ENCODE data around the gene DUOX1. TPM values are rescaled to one million over a fixed set of nuclear protein-coding genes. Genes with fewer than 3 reads are reported as not detected.
A peak's percentile ranks its signal among the peaks of the same experiment; 100 is the strongest.

Gene DUOX1
- total RNA-seq, 1 donor from 2014 or later, result 0.07 TPM

- no peak overlapping the region for H3K27ac ChIP-seq (ENCODE audit: low read depth, low read length)
- H3K4me3 ChIP-seq (ENCODE audit: insufficient read depth, low read depth, low read length), result no peak overlapping the region
- no peaks in the 10 kb centered on the region for H3K9me3 ChIP-seq (ENCODE audit: insufficient read depth, low read depth, low read length)
- TF ChIP-seq EZH2 (IDR thresholded peaks at IDR 0.05; ENCODE audit: insufficient read depth, low read length) (no peak), CTCF (IDR thresholded peaks at IDR 0.05; ENCODE audit: insufficient read depth, low read depth, low read length) (no peak)
- H3K79me2 ChIP-seq (ENCODE audit: insufficient read depth, low read length), result no peaks in the 10 kb centered on the region
- H2AFZ ChIP-seq (ENCODE audit: low read depth, low read length), result peak overlapping the region; percentile 18
- H3K4me1 ChIP-seq (ENCODE audit: insufficient read depth, low read length), result no peaks in the 10 kb centered on the region
- no peak for FAIRE-seq
- H3K36me3 ChIP-seq (ENCODE audit: insufficient read depth, low read length), result no peaks in the 10 kb centered on the region
- peaks cover 62% of the 10 kb centered on the region for H3K27me3 ChIP-seq (ENCODE audit: insufficient read depth, low read length)
- H3K27ac Mint-ChIP-seq (ENCODE audit: unreplicated experiment), result no peak overlapping the region
- no peaks in the 10 kb centered on the region for H4K20me1 ChIP-seq (ENCODE audit: insufficient read depth, low read length)
- peaks cover 1% of the 10 kb centered on the region for H3K9me3 Mint-ChIP-seq (ENCODE audit: unreplicated experiment)
- DNase-seq (ENCODE audit: low read depth), result no peak
- H3K36me3 Mint-ChIP-seq (ENCODE audit: low read depth, unreplicated experiment), result no peaks in the 10 kb centered on the region
- H3K27me3 Mint-ChIP-seq (ENCODE audit: low read depth, unreplicated experiment), result peaks cover 68% of the 10 kb centered on the region
- no peak overlapping the region for H3K9ac ChIP-seq (ENCODE audit: low read length)
- H3K4me1 Mint-ChIP-seq (ENCODE audit: low read depth, unreplicated experiment), result peaks cover 3% of the 10 kb centered on the region
- no peak overlapping the region for H3K4me2 ChIP-seq (ENCODE audit: low read length)
- H3K4me3 Mint-ChIP-seq (ENCODE audit: unreplicated experiment), result no peak overlapping the region
These were observed 13.8 kb upstream of the DUOX1 start for GRCh38 chr15:45116006-45116481.

- no peak overlapping the region for H3K9ac ChIP-seq (ENCODE audit: low read length)
- DNase-seq (ENCODE audit: low read depth), result no peak
- no peaks in the 10 kb centered on the region for H3K79me2 ChIP-seq (ENCODE audit: insufficient read depth, low read length)
- peaks cover 1% of the 10 kb centered on the region for H3K4me1 ChIP-seq (ENCODE audit: insufficient read depth, low read length)
- no peaks in the 10 kb centered on the region for H4K20me1 ChIP-seq (ENCODE audit: insufficient read depth, low read length)
- no peak overlapping the region for H3K4me3 Mint-ChIP-seq (ENCODE audit: unreplicated experiment)
- no peaks in the 10 kb centered on the region for H3K36me3 Mint-ChIP-seq (ENCODE audit: low read depth, unreplicated experiment)
- H3K4me1 Mint-ChIP-seq (ENCODE audit: low read depth, unreplicated experiment), result peaks cover 5% of the 10 kb centered on the region
- TF ChIP-seq EZH2 (IDR thresholded peaks at IDR 0.05; ENCODE audit: insufficient read depth, low read length), result peak; percentile 82
- TF ChIP-seq CTCF (IDR thresholded peaks at IDR 0.05; ENCODE audit: insufficient read depth, low read depth, low read length), result no peak
- H3K36me3 ChIP-seq (ENCODE audit: insufficient read depth, low read length), result no peaks in the 10 kb centered on the region
- no peak overlapping the region for H3K27ac Mint-ChIP-seq (ENCODE audit: unreplicated experiment)
- H3K27ac ChIP-seq (ENCODE audit: low read depth, low read length), result no peak overlapping the region
- H2AFZ ChIP-seq (ENCODE audit: low read depth, low read length), result peak overlapping the region; percentile 18
- H3K27me3 Mint-ChIP-seq (ENCODE audit: low read depth, unreplicated experiment), result peaks cover 68% of the 10 kb centered on the region
- H3K9me3 ChIP-seq (ENCODE audit: insufficient read depth, low read depth, low read length), result no peaks in the 10 kb centered on the region
- H3K9me3 Mint-ChIP-seq (ENCODE audit: unreplicated experiment), result peaks cover 1% of the 10 kb centered on the region
- H3K27me3 ChIP-seq (ENCODE audit: insufficient read depth, low read length), result peaks cover 61% of the 10 kb centered on the region
- no peak for FAIRE-seq
- no peak overlapping the region for H3K4me3 ChIP-seq (ENCODE audit: insufficient read depth, low read depth, low read length)
- H3K4me2 ChIP-seq (ENCODE audit: low read length), result peak overlapping the region; percentile 56
These were observed 13.1 kb upstream of the DUOX1 start for GRCh38 chr15:45116482-45117307.

All from astrocyte (in vitro differentiated cells and primary cell).